Kidney tubule cell (primary cell): ENCODE results near the gene METTL9.
A peak's percentile ranks its signal among the peaks of the same experiment; 100 is the strongest.
"Not testable (repeated sequence)": the region's sequence is repeated elsewhere in the genome, so short reads cannot be mapped to it uniquely, and the experiment has no call there.

Experiments
- DNase-seq: peaks from one replicate; pipeline ENCODE4 v3.0.0-alpha.2; 2018; ENCODE audit warnings: low spot score

The METTL9 gene

GRCh38 chr16:21637032-21637968 is 37.9 kb downstream of the METTL9 start:
- no peak for DNase-seq

- DNase-seq = peak; percentile 26
These were observed 39.2 kb downstream of the METTL9 start for GRCh38 chr16:21638573-21638975.

GRCh38 chr16:21639493-21639892 is 40.1 kb downstream of the METTL9 start:
- DNase-seq = no peak

- no peak for DNase-seq
These were observed 42.5 kb downstream of the METTL9 start for GRCh38 chr16:21641916-21642315.

GRCh38 chr16:21642861-21643260 is 43.5 kb downstream of the METTL9 start:
- no peak for DNase-seq

- DNase-seq = no peak
These were observed 44.4 kb downstream of the METTL9 start for GRCh38 chr16:21643785-21644184.

GRCh38 chr16:21644674-21645073 is 45.3 kb downstream of the METTL9 start:
- DNase-seq = no peak

- DNase-seq = peak; percentile 18
These were observed 45.9 kb downstream of the METTL9 start for GRCh38 chr16:21645261-21645721.

- DNase-seq = no peak
These were observed 46.7 kb downstream of the METTL9 start for GRCh38 chr16:21646091-21646490.

GRCh38 chr16:21646721-21647561 is 47.6 kb downstream of the METTL9 start:
- DNase-seq = no peak

GRCh38 chr16:21647562-21648164 is 48.3 kb downstream of the METTL9 start:
- DNase-seq = no peak

- not testable (repeated sequence) for DNase-seq
These were observed 50.5 kb downstream of the METTL9 start for GRCh38 chr16:21649826-21650406.

GRCh38 chr16:21650521-21650920 is 51.1 kb downstream of the METTL9 start:
- no peak for DNase-seq

- DNase-seq = no peak
These were observed 52.1 kb downstream of the METTL9 start for GRCh38 chr16:21651515-21651914.

- no peak for DNase-seq
These were observed 53.1 kb downstream of the METTL9 start, which contains the start of gene IGSF6 for GRCh38 chr16:21652453-21652852. Gene IGSF6, minus strand, starts transcription at chr16:21652608. Its CDS starts 10 bp downstream, at chr16:21652598.

- no peak for DNase-seq
These were observed 54.2 kb downstream of the METTL9 start for GRCh38 chr16:21653571-21653970.

- DNase-seq = no peak
These were observed 55.1 kb downstream of the METTL9 start for GRCh38 chr16:21654466-21654865.

- no peak for DNase-seq
These were observed 55.5 kb downstream of the METTL9 start for GRCh38 chr16:21654881-21655280.

- DNase-seq = peak; percentile 46
These were observed 57.7 kb downstream of the METTL9 start for GRCh38 chr16:21656795-21657768.

- DNase-seq = no peak
These were observed 59.7 kb downstream of the METTL9 start for GRCh38 chr16:21659124-21659523.
